GM19193 (cell line): ENCODE data around the gene SERPIND1.

Experiments
- POLR2A ChIP-seq: IDR thresholded peaks from 4 replicates; pipeline ENCODE4 v1.6.1; 2011; ENCODE audit not compliant: insufficient read depth, insufficient read length; ENCODE audit errors: extremely low read depth

Gene SERPIND1

DNA sequence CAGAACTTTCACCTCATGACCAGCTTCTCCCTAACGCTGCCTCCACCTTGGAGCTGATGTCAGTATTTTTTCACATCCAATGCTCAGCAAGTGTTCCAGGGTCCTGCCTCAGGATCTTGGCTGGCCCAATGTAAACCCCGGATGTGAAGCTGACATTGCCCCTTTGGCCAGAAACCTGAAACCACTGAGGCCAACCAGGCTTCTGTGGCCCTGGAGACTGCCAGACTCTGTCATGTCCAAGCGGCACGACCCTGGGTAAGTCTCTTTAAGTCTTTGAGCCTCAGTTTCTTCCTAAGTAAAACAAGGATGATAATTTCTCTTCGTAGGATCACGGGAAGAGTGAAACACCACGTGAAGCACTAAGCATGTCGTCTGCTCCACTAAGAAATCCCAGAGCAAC lies 22.8 kb downstream of the SERPIND1 start:
- no peak for TF ChIP-seq POLR2A

GRCh38 chr22:20798218-20798617 lies 24.3 kb downstream of the SERPIND1 start:
- TF ChIP-seq POLR2A, result no peak

DNA sequence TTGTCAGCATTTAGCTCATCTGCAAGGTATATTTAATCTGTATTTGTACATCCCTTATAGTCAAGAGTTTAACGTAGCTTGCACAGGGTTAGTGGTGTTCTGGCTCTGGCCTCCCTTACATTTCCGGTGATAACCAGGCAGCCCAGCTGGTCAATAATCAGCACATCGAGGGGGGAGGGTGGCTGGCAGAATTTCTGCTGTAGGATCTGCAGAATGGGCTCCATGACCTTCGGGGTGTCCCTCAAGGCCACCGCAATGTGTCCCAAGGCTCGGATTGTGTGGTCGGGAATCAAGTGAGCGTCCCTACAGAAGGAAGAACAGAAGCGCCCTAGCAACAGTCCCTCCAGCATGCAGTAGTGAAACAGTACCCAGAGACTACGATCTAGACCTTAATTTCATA lies 25.1 kb downstream of the SERPIND1 start:
- no peak for TF ChIP-seq POLR2A

DNA sequence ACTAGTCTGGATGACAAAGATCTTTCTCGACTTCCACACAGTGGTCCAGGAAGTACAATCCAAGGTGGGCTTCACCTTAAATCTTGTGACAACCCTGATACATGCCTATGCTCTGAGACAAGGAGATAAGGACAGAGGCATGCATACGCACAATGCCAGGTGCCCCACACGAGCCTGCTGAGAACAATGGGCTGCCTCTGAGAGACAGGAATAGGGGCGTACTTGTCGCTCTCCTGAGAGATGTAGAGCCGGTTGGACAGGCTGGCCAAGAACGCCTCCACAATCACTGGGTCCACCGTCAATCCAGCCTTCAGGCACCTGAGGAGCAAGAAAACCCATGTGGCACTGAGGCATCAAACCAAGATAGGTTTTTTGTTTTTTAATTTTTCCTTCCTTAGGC lies 25.5 kb downstream of the SERPIND1 start:
- no peak for TF ChIP-seq POLR2A

DNA sequence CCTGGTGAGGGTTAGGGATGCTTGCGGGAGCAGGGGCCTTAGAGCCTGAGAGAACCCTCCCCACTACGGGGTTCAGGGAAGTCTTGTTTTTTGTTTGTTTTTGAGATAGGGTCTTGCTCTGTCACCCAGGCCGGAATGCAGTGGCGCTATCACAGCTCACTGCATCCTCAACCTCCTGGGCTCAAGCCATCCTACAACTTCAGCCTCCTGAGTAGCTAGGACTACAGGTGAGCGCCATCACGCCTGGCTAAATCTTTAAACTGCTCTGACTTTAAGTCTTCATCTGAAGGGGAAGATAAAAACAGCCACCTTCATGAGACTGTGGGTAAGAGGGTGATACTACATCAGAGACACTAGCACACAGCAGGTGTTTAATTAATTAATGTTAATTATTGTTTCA lies 28.5 kb downstream of the SERPIND1 start:
- no peak for TF ChIP-seq POLR2A

GRCh38 chr22:20802922-20803553 lies 29.1 kb downstream of the SERPIND1 start:
- no peak for TF ChIP-seq POLR2A

DNA sequence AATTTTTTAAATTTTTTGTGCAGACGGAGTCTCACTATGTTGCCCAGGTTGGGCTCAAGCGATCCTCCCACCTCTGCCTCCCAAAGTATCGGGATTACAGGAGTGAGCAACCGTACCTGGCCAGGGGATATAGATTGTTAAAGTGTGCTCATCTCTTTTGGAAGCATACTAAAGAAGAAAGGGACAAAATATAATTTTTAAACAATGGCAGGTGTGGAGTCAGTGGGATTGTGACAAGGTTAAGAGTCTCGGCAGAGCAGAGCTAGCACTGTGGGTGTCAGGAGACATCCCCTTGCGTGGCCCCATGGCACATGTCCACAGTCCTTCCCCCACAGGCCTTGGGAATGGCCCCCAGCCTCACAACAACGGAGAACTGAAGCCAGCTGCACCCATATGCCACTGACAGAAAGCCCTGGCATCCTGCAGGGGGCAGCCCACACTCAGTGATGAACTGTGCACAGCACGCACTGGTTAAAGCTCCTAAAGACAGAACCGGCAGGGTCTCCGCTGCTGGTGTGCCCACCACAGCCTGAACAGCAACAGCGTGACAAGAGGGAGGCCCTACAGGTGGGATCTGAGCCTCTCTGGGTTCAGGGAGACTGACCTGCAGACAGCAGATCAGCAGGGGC lies 29.9 kb downstream of the SERPIND1 start:
- no peak for TF ChIP-seq POLR2A

GRCh38 chr22:20804650-20805049 lies 30.7 kb downstream of the SERPIND1 start:
- TF ChIP-seq POLR2A, result no peak

DNA sequence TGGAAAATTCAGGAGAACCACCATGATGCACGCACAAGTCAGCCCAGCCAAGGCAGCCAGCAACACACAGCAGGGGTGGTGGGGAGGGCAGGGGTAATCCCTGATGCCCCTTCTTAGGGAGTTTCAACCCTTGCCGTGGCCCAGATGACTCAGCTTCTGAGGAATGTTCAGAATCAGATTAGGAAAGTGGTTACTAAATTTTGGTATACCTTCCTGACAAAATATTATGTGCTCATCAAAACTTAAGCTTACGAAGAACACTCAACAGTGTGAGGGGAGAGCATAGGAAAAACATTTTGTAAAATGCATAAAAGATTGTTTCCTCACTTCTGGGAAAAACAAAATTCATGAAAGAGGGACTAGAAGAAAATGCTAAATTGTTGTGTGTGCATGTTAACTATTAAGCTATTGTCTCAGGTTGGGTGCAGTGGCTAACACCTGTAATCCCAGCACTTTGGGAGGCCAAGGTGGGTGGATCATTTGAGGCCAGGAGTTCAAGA lies 32.1 kb downstream of the SERPIND1 start:
- no peak for TF ChIP-seq POLR2A

GRCh38 chr22:20807315-20807752 lies 33.4 kb downstream of the SERPIND1 start:
- no peak for TF ChIP-seq POLR2A

GRCh38 chr22:20808844-20809243 lies 34.9 kb downstream of the SERPIND1 start:
- TF ChIP-seq POLR2A, result no peak

DNA sequence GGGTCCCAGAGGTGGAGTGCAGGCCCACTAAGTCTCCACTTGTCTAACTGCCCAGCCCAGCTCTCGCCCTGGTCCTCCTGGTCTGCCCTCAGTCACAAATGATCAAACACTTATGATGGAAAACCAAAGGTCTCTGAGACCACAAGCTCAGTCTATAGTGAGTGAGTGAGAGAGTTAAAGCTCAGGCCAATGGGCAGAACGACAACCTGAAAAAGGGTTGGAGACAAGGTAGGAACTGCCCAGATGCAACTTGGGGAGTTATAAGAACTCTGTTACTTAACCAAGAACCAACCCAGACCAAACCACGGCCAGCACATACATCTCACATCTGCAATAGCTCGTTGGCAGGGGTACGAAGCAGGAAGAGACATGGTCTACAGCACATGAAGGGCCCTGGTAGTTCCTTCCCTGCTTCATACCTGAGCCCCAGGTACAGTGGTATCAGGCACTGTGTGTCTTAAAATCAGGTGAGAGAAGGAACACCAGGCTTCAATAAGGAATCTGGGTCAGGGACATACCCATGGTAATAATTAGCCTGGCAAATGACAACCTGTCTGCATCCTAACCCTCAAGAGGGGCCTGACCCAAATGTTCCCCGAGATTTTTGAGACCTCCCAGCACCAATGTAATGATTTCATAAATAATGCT lies 35.7 kb downstream of the SERPIND1 start:
- TF ChIP-seq POLR2A, result no peak

GRCh38 chr22:20810645-20811044 lies 36.7 kb downstream of the SERPIND1 start:
- no peak for TF ChIP-seq POLR2A

GRCh38 chr22:20811171-20811570 lies 37.3 kb downstream of the SERPIND1 start:
- no peak for TF ChIP-seq POLR2A

DNA sequence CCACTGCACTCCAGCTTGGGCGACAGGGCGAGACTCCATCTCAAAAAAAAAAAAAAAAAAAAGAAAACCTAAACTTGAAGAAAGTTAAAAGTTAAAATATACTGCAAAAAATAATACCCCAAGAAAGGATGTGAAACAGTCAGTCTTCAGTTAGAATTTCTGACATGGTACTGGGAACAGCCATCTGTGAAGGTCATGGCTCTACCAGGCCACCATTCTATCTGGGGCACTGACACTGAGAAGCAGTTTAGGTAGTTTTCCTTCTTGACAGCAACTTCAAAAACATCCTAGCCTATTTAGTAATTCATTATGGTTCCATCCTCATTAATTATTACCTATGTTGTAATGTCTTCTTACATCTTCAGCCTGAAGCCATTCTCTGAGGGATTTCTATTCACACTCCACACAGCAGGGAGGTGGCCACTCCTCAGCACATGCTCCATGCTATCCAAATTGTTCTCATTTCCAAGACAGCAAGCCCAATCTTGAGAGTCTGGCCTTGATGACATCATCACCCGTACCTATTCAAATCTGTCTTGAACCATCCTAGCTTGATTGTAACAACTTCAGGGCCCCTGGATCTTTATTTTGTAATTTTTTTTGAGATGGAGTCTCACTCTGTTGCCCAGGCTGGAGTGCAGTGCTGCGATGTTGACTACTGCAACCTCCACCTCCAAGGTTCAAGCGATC lies 38.2 kb downstream of the SERPIND1 start:
- TF ChIP-seq POLR2A, result no peak
